Stomach smooth muscle (tissue), 2 donors: Measurements from ENCODE around the gene SLC45A1.

Experiments used
- H3K27ac ChIP-seq: one replicate; pipeline ENCODE4 v1.7.0; 2013; ENCODE audit warnings: mild to moderate bottlenecking, low read length, inconsistent platforms
- H3K27me3 ChIP-seq, 2 donors: one replicate each; pipeline ENCODE4 v1.7.0; 2013; ENCODE audit warnings: low read length in 2 of 2; ENCODE audit not compliant: insufficient read depth in 2 of 2, control insufficient read depth in 1 of 2
- H3K36me3 ChIP-seq, 2 donors: one replicate each; pipeline ENCODE4 v1.7.0; 2013; ENCODE audit warnings: low read length in 2 of 2; ENCODE audit not compliant: control insufficient read depth in 2 of 2, insufficient read depth in 2 of 2
- H3K4me1 ChIP-seq: one replicate; pipeline ENCODE4 v1.7.0; 2013; ENCODE audit warnings: low read length; ENCODE audit not compliant: control insufficient read depth, insufficient read depth
- H3K4me3 ChIP-seq, 2 donors: one replicate each; pipeline ENCODE4 v1.7.0; 2013; ENCODE audit warnings: low read length in 2 of 2
- H3K9ac ChIP-seq, 2 donors: one replicate each; pipeline ENCODE4 v1.7.0; 2013; ENCODE audit warnings: low read length in 2 of 2, mild to moderate bottlenecking in 1 of 2
- H3K9me3 ChIP-seq, 2 donors: one replicate each; pipeline ENCODE4 v1.7.0; 2013; ENCODE audit warnings: low read length in 2 of 2; ENCODE audit not compliant: control insufficient read depth in 2 of 2
- donor health status: healthy.
- donor health status: Pancreatic carcinoma.

The SLC45A1 gene

GRCh38 chr1:8392522-8392921 lies 74.6 kb downstream of the SLC45A1 start:
- Histone ChIP-seq H3K27ac (no peak overlapping the region), H3K27me3 (no peaks in the 10 kb centered on the region), H3K36me3 (peaks cover 3 to 7% of the 10 kb centered on the region in 2 donors), H3K4me1 (peaks cover 35% of the 10 kb centered on the region), H3K9ac (no peak overlapping the region), H3K4me3 (no peak overlapping the region), H3K9me3 (no peaks in the 10 kb centered on the region)
